VCaP (cell line): Measurements from ENCODE around the gene SYTL4.
"Not testable (repeated sequence)": the region's sequence is repeated elsewhere in the genome, so short reads cannot be mapped to it uniquely, and the experiment has no call there.

Experiments
- H3K27ac ChIP-seq: fragments of 450-650 bp; 2 replicates; pipeline ENCODE4 v1.5.1; 2017
- CTCF ChIP-seq: fragments of 450-650 bp; conservative IDR thresholded peaks from 2 replicates; pipeline ENCODE4 v1.5.1; 2017; ENCODE audit warnings: mild to moderate bottlenecking, moderate library complexity

SYTL4 gene

GRCh38 chrX:100731441-100732281 lies at the start of gene SYTL4:
Gene SYTL4 (minus strand): TSS chrX:100732121. CDS start chrX:100702037, 30,084 bp downstream.
- no peak within 1 kb of the TSS for H3K27ac ChIP-seq
- no peak for TF ChIP-seq CTCF

GRCh38 chrX:100769439-100769838 lies 37.5 kb upstream of the SYTL4 start:
- H3K27ac ChIP-seq: not testable (repeated sequence)

- H3K27ac ChIP-seq: no peak overlapping the region
- TF ChIP-seq CTCF: peak; percentile 86
Observed at GRCh38 chrX:100768679-100769338, 36.9 kb upstream of the SYTL4 start.

- H3K27ac ChIP-seq: no peak overlapping the region
- no peak for TF ChIP-seq CTCF
Observed at GRCh38 chrX:100750883-100751282, 19.0 kb upstream of the SYTL4 start.

GRCh38 chrX:100748108-100748507 lies 16.2 kb upstream of the SYTL4 start:
- no peak for TF ChIP-seq CTCF
- H3K27ac ChIP-seq: no peak overlapping the region

- H3K27ac ChIP-seq: no peak overlapping the region
- no peak for TF ChIP-seq CTCF
Observed at GRCh38 chrX:100747703-100748102, 15.8 kb upstream of the SYTL4 start.

- peak overlapping the region; percentile 76 for H3K27ac ChIP-seq
- TF ChIP-seq CTCF: no peak
Observed at GRCh38 chrX:100747090-100747489, 15.2 kb upstream of the SYTL4 start.
